ENCODE measurements around the gene FUT4.
A peak's percentile ranks its signal among the peaks of the same experiment; 100 is the strongest.
"Not testable (repeated sequence)": the region's sequence is repeated elsewhere in the genome, so short reads cannot be mapped to it uniquely, and the experiment has no call there.

Gene FUT4

GRCh38 chr11:94568200-94568599, 24.5 kb downstream of the FUT4 start:
- no peak for DNase-seq (ENCODE audit: low spot score)

DNA sequence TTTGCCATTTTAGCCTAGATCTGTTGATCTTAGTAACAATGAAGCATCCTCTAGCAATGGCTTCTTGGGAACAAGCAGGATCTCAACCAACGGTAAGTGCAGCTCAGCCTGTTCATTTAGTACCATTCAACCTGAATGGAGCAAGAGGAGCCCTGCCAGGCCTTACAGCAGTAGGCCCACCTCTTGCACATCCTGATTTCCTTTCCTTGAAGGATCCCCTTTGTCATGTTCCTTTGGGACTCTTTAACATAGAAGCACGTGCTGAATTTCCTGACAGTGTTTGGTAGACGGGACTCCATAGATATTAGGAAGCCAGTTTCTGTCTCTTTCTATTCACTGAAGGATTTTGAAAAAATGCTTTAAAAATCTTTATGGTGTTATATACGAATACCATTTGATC, 25.0 kb downstream of the FUT4 start:
- no peak for DNase-seq (ENCODE audit: low spot score)

DNA sequence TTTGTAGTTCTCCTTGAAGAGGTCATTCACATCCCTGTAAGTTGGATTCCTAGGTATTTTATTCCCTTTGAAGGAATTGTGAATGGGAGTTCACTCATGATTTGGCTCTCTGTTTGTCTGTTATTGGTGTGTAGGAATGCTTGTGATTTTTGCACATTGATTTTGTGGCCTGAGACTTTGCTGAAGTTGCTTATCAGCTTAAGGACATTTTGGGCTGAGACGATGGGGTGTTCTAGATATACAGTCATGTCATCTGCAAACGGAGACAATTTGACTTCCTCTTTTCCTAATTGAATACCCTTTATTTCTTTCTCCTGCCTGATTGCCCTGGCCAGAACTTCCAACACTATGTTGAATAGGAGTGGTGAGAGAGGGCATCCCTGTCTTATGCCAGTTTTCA, 29.3 kb downstream of the FUT4 start:
- not testable (repeated sequence) for DNase-seq (ENCODE audit: low spot score)

- peak; percentile 68 for DNase-seq (ENCODE audit: low spot score)
Observed at GRCh38 chr11:94574193-94574961, 30.7 kb downstream of the FUT4 start.

GRCh38 chr11:94576306-94576705, 32.6 kb downstream of the FUT4 start:
- no peak for DNase-seq (ENCODE audit: low spot score)

- DNase-seq (ENCODE audit: low spot score): no peak
Observed at GRCh38 chr11:94577841-94578240, 34.1 kb downstream of the FUT4 start.

DNA sequence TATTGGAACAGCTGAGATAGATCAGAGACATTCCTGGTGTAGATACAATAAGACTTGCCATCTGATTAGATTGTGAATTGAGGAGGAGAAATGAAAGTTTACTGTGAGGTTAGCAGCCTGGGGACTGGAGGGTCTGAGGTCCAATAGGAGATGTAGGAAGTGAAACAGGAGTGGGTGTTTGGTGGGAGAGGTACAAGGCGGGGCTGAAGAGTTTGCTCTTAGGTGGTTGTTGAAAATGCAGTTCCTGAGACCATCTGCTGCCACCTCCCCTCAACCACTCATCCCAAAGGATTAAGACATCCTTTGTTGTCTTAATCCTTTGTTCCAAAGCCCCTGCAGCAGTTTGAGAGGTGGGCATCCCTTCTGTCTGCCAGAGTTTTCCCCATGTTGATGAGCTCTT, 38.2 kb downstream of the FUT4 start:
- no peak for DNase-seq (ENCODE audit: low spot score)

DNA sequence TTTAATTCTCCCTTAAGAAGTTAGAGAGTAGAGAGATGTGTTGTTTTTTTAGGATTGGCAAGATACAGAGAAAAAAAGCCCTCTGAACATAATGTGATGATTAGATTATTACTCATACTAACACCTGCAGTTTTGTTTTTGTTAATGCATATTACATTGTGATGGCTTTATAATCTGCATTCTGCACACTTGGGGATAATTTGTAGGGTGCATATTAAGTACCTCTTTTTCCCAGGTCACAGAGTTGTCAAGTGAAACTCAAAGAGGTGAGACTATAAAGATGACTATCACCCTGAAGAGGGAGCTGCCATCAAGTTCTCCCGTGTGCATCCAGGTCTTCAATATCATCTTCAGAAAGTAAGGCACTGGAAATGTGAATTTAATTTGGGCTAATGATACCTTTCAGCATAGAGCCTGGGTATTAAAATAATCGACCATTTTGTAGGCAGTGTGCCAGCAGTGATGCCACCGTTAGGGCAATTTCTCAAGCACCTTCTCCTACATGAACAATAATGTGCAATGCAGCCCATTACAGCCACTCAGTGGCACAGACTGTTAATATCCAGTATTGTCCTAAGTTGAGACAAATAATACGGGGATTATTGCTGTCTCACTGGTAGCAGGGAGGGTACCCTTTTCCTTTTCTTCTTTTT, 39.6 kb downstream of the FUT4 start:
- DNase-seq (ENCODE audit: low spot score): no peak

- no peak for DNase-seq (ENCODE audit: low spot score)
Observed at GRCh38 chr11:94583866-94584500, 40.3 kb downstream of the FUT4 start.

DNA sequence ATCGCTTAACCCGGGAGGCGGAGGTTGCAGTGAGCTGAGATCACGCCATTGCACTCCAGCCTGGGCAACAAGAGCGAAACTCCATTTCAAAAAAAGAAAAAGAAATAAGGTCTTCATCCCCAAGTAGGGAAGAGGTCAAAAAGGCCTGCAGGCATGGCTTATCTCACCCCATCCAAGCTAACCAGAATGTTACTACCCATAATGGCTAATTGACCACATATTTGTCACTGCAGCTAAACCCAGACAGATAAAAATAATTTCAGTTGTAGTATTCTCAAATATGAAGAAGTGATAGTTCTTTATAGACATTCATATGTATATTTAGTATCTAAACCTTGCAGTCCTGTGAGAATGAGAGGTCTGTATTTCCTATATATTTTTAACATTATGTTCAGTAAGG, 41.3 kb downstream of the FUT4 start:
- DNase-seq (ENCODE audit: low spot score): no peak

- DNase-seq (ENCODE audit: low spot score): no peak
Observed at GRCh38 chr11:94585399-94585798, 41.7 kb downstream of the FUT4 start.

DNA sequence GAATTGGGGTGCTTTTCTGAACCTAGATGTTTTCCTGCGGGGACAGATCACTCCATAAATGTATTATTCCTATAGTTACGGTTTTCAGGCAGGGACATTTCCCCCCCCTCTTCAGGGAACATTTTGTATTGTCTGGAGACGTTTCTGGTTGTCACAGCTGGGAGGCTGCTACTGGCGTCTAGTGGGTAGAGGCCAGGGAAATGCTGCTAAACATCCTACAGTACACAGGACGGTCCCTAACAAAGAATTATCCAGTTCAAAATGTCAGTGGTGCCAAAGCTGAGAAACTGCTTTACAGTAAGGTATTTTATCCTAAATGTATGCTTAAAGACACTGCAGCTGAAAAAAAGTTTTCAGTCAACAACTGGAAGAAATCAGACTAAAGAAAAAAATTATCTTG, 42.8 kb downstream of the FUT4 start:
- no peak for DNase-seq (ENCODE audit: low spot score)

- DNase-seq (ENCODE audit: low spot score): no peak
Observed at GRCh38 chr11:94586978-94587377, 43.3 kb downstream of the FUT4 start.

- no peak for DNase-seq (ENCODE audit: low spot score)
Observed at GRCh38 chr11:94588366-94588942, 44.7 kb downstream of the FUT4 start.

DNA sequence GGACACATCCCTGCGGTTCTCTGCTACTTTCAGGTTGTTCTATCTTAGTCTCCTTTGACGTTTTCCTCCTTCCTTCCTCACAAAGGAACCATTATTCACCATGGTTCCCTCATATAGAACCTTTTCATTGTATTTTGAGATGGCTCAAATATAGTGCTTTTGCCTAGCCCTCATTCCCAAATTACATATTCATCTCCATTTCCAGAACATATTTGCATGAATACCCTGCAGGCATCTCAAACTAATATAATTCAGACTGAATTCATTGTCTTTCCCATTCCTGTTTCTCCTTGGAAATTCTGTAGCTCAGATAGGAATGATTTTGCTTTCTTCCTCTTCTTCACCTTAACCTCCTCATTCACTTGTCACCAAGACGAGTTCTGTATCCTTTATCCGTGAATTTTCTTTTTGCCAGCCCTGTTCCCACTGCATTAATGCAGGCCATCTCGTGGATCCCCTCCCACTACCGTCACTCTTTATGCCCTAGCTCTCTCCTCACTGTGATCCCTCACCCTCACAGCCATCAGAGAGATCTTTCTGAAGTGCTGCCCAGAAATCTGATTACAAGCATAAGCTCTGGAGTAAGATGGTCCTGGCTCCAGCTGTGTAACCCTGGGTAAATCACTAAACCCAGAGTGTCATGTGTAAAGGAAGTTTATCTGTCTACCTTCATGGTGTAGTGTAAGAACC, 46.8 kb downstream of the FUT4 start:
- no peak for DNase-seq (ENCODE audit: low spot score)

DNA sequence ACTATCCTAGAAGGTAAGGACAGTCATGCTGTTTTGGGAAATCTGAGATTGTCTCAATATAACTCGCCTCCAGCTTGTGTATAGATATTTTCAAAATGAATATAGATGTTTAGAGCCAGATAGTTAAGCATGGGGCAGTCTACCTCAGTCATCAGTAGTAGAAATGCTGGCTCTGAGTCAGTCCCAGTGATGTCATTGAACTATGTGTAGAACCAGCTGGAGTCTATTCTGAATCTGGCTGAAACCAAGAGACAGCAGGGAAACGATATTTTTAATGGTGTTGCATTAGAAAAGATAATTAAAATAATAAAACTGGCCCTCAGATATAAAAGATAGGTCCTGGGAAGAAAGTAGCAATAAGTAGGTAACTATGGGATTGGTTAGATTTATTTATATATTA, 49.3 kb downstream of the FUT4 start:
- DNase-seq (ENCODE audit: low spot score): no peak

- DNase-seq (ENCODE audit: low spot score): no peak
Observed at GRCh38 chr11:94595076-94595475, 51.4 kb downstream of the FUT4 start.

DNA sequence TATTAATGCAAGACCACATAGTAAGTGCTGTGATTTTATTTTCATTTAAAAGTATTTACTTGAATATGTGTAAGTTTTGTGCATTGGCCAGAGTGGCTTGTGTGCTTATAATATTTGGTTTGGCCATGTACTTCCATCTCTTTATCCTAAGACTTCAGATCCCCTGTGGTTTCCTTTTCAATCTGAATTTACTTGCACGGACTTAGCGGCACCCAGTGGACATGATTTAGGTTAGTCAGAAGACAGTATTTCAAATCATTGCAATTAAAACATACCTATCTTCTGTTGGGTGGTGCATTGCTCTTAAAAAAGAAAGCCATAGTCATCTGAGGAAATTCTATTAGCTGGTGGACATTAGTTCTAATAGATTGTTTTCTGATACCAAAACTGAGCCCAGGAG, 54.2 kb downstream of the FUT4 start:
- DNase-seq (ENCODE audit: low spot score): no peak
